Panc1 (cell line): ENCODE data around the gene CEMIP.

ENCODE experiments used
- POLR2AphosphoS5 ChIP-seq: IDR thresholded peaks from 2 replicates; pipeline ENCODE4 v1.6.1; 2012; ENCODE audit warnings: mild to moderate bottlenecking, low read depth, low read length, moderate library complexity
- SIN3A ChIP-seq: IDR thresholded peaks from 2 replicates; pipeline ENCODE4 v1.6.1; 2012; ENCODE audit warnings: low read depth, mild to moderate bottlenecking, low read length, moderate library complexity, borderline replicate concordance; ENCODE audit not compliant: insufficient read depth
- TCF7L2 ChIP-seq: IDR thresholded peaks from 2 replicates; pipeline ENCODE4 v1.6.1; 2011; ENCODE audit warnings: mild to moderate bottlenecking, low read depth, low read length, inconsistent platforms
- TF ChIP-seq, protein P1 (sequence below): fragments of 450-650 bp; IDR thresholded peaks from 2 replicates; pipeline ENCODE4 v1.5.1; 2017; ENCODE audit warnings: mild to moderate bottlenecking
- TF ChIP-seq, protein P2 (sequence below), 2 experiments: IDR thresholded peaks; 2 replicates each; pipeline ENCODE4 v1.6.1; 2011 to 2012; ENCODE audit warnings: low read depth in 2 of 2, control low read depth in 1 of 2, low read length in 1 of 2, mild to moderate bottlenecking in 1 of 2, moderate library complexity in 1 of 2; ENCODE audit not compliant: insufficient read depth in 1 of 2

DNA sequence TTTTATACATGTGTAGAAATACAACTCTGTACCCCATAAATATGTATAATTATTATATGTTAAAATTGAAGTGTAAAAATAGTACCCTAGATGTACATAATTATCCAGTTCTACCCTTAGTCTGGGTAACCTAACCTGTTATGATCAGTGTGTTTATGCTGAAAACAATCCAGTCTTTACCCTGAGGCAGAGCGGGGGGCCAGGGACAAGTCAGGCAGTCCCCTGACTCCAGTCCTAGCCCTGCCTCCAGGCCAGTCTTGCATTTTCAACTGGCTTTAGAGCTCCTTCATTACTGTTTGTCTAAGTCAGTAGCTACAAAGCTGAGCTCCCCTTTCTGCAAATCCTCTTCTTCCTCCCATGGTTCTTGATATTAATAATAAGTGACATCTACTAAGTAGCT lies 207.3 kb downstream of the CEMIP start:
- TF ChIP-seq, protein P1, sequence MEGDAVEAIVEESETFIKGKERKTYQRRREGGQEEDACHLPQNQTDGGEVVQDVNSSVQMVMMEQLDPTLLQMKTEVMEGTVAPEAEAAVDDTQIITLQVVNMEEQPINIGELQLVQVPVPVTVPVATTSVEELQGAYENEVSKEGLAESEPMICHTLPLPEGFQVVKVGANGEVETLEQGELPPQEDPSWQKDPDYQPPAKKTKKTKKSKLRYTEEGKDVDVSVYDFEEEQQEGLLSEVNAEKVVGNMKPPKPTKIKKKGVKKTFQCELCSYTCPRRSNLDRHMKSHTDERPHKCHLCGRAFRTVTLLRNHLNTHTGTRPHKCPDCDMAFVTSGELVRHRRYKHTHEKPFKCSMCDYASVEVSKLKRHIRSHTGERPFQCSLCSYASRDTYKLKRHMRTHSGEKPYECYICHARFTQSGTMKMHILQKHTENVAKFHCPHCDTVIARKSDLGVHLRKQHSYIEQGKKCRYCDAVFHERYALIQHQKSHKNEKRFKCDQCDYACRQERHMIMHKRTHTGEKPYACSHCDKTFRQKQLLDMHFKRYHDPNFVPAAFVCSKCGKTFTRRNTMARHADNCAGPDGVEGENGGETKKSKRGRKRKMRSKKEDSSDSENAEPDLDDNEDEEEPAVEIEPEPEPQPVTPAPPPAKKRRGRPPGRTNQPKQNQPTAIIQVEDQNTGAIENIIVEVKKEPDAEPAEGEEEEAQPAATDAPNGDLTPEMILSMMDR, result no peak
- no peak for TF ChIP-seq POLR2AphosphoS5
- no peak for TF ChIP-seq SIN3A
- TF ChIP-seq, protein P2, sequence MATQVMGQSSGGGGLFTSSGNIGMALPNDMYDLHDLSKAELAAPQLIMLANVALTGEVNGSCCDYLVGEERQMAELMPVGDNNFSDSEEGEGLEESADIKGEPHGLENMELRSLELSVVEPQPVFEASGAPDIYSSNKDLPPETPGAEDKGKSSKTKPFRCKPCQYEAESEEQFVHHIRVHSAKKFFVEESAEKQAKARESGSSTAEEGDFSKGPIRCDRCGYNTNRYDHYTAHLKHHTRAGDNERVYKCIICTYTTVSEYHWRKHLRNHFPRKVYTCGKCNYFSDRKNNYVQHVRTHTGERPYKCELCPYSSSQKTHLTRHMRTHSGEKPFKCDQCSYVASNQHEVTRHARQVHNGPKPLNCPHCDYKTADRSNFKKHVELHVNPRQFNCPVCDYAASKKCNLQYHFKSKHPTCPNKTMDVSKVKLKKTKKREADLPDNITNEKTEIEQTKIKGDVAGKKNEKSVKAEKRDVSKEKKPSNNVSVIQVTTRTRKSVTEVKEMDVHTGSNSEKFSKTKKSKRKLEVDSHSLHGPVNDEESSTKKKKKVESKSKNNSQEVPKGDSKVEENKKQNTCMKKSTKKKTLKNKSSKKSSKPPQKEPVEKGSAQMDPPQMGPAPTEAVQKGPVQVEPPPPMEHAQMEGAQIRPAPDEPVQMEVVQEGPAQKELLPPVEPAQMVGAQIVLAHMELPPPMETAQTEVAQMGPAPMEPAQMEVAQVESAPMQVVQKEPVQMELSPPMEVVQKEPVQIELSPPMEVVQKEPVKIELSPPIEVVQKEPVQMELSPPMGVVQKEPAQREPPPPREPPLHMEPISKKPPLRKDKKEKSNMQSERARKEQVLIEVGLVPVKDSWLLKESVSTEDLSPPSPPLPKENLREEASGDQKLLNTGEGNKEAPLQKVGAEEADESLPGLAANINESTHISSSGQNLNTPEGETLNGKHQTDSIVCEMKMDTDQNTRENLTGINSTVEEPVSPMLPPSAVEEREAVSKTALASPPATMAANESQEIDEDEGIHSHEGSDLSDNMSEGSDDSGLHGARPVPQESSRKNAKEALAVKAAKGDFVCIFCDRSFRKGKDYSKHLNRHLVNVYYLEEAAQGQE (IDR thresholded peaks at IDR 0.05; ENCODE audit: insufficient read depth in 1 of 2, low read depth in 2 of 2, low read length in 1 of 2), result no peak
- TF ChIP-seq TCF7L2, result no peak
